ENCODE measurements around the gene B3GALT6. TPM values are rescaled to one million over a fixed set of nuclear protein-coding genes. Genes with fewer than 3 reads are reported as not detected.

The B3GALT6 gene
- total RNA-seq, 1 donor from 2014 or later = 9.3 TPM

DNA sequence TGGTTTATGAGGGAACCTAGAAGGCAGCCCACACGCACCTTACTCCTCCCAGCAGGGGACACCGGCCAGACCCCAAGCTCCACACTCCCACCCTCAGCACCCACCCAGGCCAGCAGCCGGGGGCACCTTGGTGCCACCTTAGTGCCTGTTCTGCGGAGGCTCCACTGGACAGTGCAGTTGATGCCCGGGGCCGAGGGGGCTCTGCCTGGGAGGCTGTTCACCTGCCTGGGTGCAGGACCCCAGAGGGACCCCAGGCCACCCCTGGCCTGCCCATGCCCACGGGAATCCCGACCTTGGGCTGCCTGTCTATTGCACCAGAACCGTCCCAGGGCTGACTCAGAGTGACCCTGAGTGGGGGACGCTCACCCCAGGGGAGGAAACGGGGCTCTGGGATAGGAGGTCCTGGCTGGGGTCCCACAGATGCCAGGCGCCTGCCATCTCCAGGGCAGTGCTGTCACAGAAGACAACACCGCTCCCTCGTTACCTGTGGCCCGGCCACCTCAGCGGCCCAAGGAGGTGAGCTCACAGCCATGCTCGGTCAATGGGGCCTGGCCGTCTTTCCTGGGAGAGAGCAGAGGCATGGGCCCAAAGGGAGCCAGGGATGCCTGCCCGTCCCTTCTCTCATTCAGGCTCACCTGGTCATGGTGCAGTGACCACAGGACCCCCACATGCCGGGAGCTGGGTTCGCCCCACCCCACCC is 48.9 kb downstream of the B3GALT6 start:
- DNase-seq (ENCODE audit: low spot score) = no peak
- peak; percentile 24 for ATAC-seq

- DNase-seq (ENCODE audit: low spot score) (peak; percentile 98), ATAC-seq (peak; percentile 92)
Measured at GRCh38 chr1:1281533-1282321, 49.7 kb downstream of the B3GALT6 start.

GRCh38 chr1:1282998-1283397 is 51.0 kb downstream of the B3GALT6 start:
- no peak for DNase-seq (ENCODE audit: low spot score)
- no peak for ATAC-seq

DNA sequence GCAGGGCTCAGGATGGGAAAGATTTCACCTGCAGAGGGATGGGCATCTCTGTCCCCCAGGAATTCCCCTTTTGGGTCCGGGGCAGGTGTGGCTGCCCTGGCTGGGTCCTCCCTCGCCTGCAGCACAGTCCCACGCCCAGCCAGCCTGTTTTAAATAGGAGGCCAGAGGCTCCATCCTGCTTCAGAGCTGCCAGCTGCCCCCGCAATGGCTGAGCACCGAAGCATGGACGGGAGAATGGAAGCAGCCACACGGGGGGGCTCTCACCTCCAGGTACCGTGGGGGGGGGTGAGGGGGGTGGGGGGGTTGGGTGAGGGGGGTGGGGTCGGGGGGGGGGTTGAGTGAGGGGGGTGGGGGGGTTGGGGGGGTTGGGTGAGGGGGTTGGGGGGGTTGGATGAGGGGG is 51.8 kb downstream of the B3GALT6 start:
- ATAC-seq (no peak), DNase-seq (ENCODE audit: low spot score) (no peak)

Other genes with a start within 250 kb of the B3GALT6 start
- 3.9 TPM for gene HES4, start 232.1 kb upstream of the B3GALT6 start, total RNA-seq
- gene ISG15, start 218.7 kb upstream of the B3GALT6 start, total RNA-seq = 26.3 TPM
- 39.3 TPM for gene AGRN, start 212.1 kb upstream of the B3GALT6 start, total RNA-seq
- gene RNF223, start 157.9 kb upstream of the B3GALT6 start, total RNA-seq = not detected
- 8.4 TPM for gene C1orf159, start 116.1 kb upstream of the B3GALT6 start, total RNA-seq
- gene TTLL10, start 58.4 kb upstream of the B3GALT6 start, total RNA-seq = not detected
- gene TNFRSF18, start 25.6 kb upstream of the B3GALT6 start, total RNA-seq = not detected
- gene TNFRSF4, start 18.1 kb upstream of the B3GALT6 start, total RNA-seq = 0.38 TPM
- gene SDF4, start 236 bp upstream of the B3GALT6 start, total RNA-seq = 166 TPM
- 3.5 TPM for gene C1QTNF12, start 14.5 kb downstream of the B3GALT6 start, total RNA-seq
- gene UBE2J2, start 41.6 kb downstream of the B3GALT6 start, total RNA-seq = 27.6 TPM
- 5.7 TPM for gene SCNN1D, start 48.2 kb downstream of the B3GALT6 start, total RNA-seq
- gene ACAP3, start 75.7 kb downstream of the B3GALT6 start, total RNA-seq = 31.9 TPM
- gene PUSL1, start 76.4 kb downstream of the B3GALT6 start, total RNA-seq = 8.4 TPM
- gene INTS11, start 92.4 kb downstream of the B3GALT6 start, total RNA-seq = 42.4 TPM
- 40.0 TPM for gene CPTP, start 92.6 kb downstream of the B3GALT6 start, total RNA-seq
- gene TAS1R3, start 99.0 kb downstream of the B3GALT6 start, total RNA-seq = 0.30 TPM
- gene DVL1, start 117.2 kb downstream of the B3GALT6 start, total RNA-seq = 50.4 TPM
- 4.5 TPM for gene MXRA8, start 126.3 kb downstream of the B3GALT6 start, total RNA-seq
- gene AURKAIP1, start 143.0 kb downstream of the B3GALT6 start, total RNA-seq = 130 TPM
- 127 TPM for gene CCNL2, start 167.1 kb downstream of the B3GALT6 start, total RNA-seq
- gene MRPL20, start 175.1 kb downstream of the B3GALT6 start, total RNA-seq = 52.9 TPM
- gene ANKRD65, start 189.0 kb downstream of the B3GALT6 start, total RNA-seq = 1.0 TPM
- 91.0 TPM for gene VWA1, start 203.5 kb downstream of the B3GALT6 start, total RNA-seq
- 2.9 TPM for gene ATAD3C, start 217.5 kb downstream of the B3GALT6 start, total RNA-seq
- gene ATAD3B, start 239.5 kb downstream of the B3GALT6 start, total RNA-seq = 16.0 TPM